Keratinocyte (primary cell): Measurements from ENCODE around the gene TNS1.

Source experiments
- CTCF ChIP-seq, 3 experiments: IDR thresholded peaks in 1 of 3; conservative IDR thresholded peaks in 1 of 3; optimal IDR thresholded peaks in 1 of 3; 2 replicates in 2 of 3; 3 replicates in 1 of 3; pipeline versions ENCODE3 to v1.5.1; 2011; ENCODE audit warnings: low read length in 3 of 3, mild to moderate bottlenecking in 3 of 3, moderate library complexity in 2 of 3, control low read depth in 1 of 3, inconsistent platforms in 1 of 3; ENCODE audit not compliant: insufficient read depth in 2 of 3; ENCODE audit errors: extremely low read depth in 1 of 3
- EZH2 ChIP-seq: IDR thresholded peaks from one replicate; pipeline ENCODE4 v1.6.1; 2012; ENCODE audit warnings: inconsistent platforms, mild to moderate bottlenecking, low read length, moderate library complexity

GRCh38 chr2:217897816-217898806 is 104.7 kb downstream of the TNS1 start:
- TF ChIP-seq CTCF (optimal IDR thresholded peaks at IDR 0.05 in 1 of 3, IDR thresholded peaks at IDR 0.05 in 1 of 3, conservative IDR thresholded peaks at IDR 0.05 in 1 of 3; ENCODE audit: extremely low read depth in 1 of 3, insufficient read depth in 2 of 3, low read length in 3 of 3) (no peak), EZH2 (no peak)
